DMS 273 (cell line): ENCODE measurements around the gene MAML3.

Experiments
- DNase-seq: peaks from one replicate; lab custom pipeline; 2025; ENCODE audit not compliant: unreplicated experiment; lab: John Stamatoyannopoulos, UW

The MAML3 gene

GRCh38 chr4:140127422-140127821 is 26.6 kb downstream of the MAML3 start:
- DNase-seq, result no peak

- DNase-seq, result no peak
These were observed 27.7 kb downstream of the MAML3 start for GRCh38 chr4:140126261-140126660.

GRCh38 chr4:140125374-140125773 is 28.6 kb downstream of the MAML3 start:
- DNase-seq, result no peak

- no peak for DNase-seq
These were observed 30.2 kb downstream of the MAML3 start for GRCh38 chr4:140123666-140124377.

- no peak for DNase-seq
These were observed 31.1 kb downstream of the MAML3 start for GRCh38 chr4:140122891-140123290.

GRCh38 chr4:140121646-140122045 is 32.3 kb downstream of the MAML3 start:
- DNase-seq, result no peak

GRCh38 chr4:140118931-140119640 is 34.9 kb downstream of the MAML3 start:
- no peak for DNase-seq

- no peak for DNase-seq
These were observed 36.0 kb downstream of the MAML3 start for GRCh38 chr4:140117947-140118346.

- no peak for DNase-seq
These were observed 37.4 kb downstream of the MAML3 start for GRCh38 chr4:140116442-140117104.

- no peak for DNase-seq
These were observed 38.8 kb downstream of the MAML3 start for GRCh38 chr4:140115140-140115539.

GRCh38 chr4:140113653-140114052 is 40.3 kb downstream of the MAML3 start:
- DNase-seq, result no peak

- peak; percentile 8 for DNase-seq
These were observed 41.4 kb downstream of the MAML3 start for GRCh38 chr4:140112576-140112975.

GRCh38 chr4:140111256-140111655 is 42.7 kb downstream of the MAML3 start:
- no peak for DNase-seq

GRCh38 chr4:140110542-140111215 is 43.3 kb downstream of the MAML3 start:
- DNase-seq, result no peak

GRCh38 chr4:140109737-140110136 is 44.2 kb downstream of the MAML3 start:
- peak; percentile 40 for DNase-seq

- no peak for DNase-seq
These were observed 44.7 kb downstream of the MAML3 start for GRCh38 chr4:140109292-140109691.

GRCh38 chr4:140108713-140109230 is 45.2 kb downstream of the MAML3 start:
- DNase-seq, result no peak

GRCh38 chr4:140108243-140108642 is 45.7 kb downstream of the MAML3 start:
- DNase-seq, result no peak

- DNase-seq, result no peak
These were observed 47.6 kb downstream of the MAML3 start for GRCh38 chr4:140106289-140106844.

- DNase-seq, result no peak
These were observed 48.5 kb downstream of the MAML3 start for GRCh38 chr4:140105436-140105835.

GRCh38 chr4:140103676-140104075 is 50.3 kb downstream of the MAML3 start:
- no peak for DNase-seq
